NCI-H2227 treated with DMSO at 0.1 percent for 48 hours (cell line): ENCODE measurements around the gene ASXL3.

Experiments used
- DNase-seq: peaks from one replicate; lab custom pipeline; 2025; lab: John Stamatoyannopoulos, UW

Gene ASXL3

DNA sequence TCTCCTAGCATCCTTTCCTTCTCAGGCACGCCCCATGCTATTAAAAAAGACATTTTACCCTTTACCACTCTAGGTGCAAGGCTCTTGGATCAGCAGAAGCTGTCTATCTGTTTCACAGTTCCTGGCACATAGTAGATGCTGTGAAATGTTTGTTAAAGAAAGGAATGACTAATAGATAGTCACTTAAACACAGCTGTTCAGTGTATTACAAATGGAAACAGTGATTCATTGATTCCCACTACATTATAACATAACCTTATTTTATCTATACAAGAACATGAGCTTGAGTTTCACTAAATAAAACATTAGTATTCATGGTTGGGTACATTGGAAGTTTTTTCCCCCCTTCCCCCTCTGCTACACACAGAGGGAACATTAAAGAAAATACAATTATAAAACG is 142.1 kb downstream of the ASXL3 start:
- no peak for DNase-seq

GRCh38 chr18:33729556-33729955 is 151.5 kb downstream of the ASXL3 start:
- no peak for DNase-seq

DNA sequence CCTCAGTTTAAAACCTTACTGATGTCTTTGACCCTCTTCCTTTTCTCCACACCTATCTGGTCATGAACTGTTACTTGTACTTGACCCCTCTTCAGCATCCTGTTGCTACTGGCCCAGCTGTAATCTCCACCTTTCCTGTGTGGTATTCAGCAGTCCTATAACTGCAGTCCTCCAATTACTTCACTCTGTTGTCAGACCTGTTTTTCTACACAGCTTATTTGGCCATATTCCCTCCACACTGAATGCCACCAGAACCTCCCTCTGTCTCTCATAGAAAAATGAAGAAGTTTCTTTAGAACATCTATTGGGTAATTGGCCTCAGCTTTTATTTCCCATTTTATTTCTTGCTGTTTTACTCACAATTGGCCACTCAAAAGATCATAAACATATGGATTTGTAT is 155.4 kb downstream of the ASXL3 start:
- no peak for DNase-seq

DNA sequence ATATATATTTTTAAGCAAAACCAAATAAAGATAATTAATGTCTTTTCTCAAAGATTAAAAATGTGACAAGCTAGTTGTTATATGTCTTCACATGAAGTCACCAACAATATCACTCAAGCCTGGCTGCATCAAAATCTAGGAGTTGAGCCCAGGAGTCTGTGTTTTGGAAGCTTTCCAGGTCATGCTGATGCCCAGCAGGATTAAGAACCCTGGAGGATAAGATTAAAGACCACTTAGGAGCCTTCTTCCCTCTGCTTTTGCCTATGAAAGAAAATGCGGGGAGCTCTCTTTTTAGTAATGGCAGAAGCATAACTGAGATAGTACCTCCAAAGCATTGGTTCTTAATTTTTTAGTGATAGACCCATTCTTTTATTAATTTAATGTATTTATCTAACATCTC is 157.4 kb downstream of the ASXL3 start:
- DNase-seq, result no peak

GRCh38 chr18:33741760-33742159 is 163.7 kb downstream of the ASXL3 start:
- DNase-seq, result no peak

DNA sequence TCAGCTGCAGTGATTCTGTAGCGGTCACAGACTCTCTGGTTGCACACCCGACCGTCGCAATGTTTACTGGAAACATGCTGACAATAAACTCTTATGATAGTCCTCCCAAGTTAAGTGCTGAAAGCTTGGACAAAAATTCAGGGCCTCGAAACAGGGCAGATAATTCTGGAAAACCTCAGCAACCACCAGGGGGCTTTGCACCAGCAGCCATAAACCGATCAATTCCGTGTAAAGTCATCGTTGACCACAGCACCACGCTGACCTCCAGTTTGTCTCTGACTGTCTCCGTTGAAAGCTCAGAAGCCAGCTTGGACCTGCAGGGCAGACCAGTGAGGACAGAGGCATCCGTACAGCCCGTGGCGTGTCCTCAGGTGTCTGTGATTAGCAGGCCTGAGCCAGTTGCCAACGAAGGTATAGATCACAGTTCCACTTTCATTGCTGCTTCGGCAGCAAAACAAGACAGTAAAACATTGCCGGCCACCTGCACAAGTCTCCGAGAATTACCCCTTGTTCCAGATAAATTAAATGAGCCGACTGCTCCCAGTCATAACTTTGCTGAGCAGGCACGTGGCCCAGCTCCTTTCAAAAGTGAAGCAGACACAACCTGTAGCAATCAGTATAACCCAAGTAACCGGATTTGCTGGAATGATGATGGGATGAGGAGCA is 166.1 kb downstream of the ASXL3 start:
- DNase-seq, result no peak

GRCh38 chr18:33745151-33745795 is 167.3 kb downstream of the ASXL3 start:
- no peak for DNase-seq

GRCh38 chr18:33745871-33746545 is 168.0 kb downstream of the ASXL3 start:
- peak; percentile 80 for DNase-seq

- DNase-seq, result no peak
Observed at GRCh38 chr18:33749834-33750233, 171.8 kb downstream of the ASXL3 start.

GRCh38 chr18:33750366-33750765 is 172.3 kb downstream of the ASXL3 start:
- DNase-seq, result no peak

- peak; percentile 17 for DNase-seq
Observed at GRCh38 chr18:33751613-33752221, 173.7 kb downstream of the ASXL3 start.

DNA sequence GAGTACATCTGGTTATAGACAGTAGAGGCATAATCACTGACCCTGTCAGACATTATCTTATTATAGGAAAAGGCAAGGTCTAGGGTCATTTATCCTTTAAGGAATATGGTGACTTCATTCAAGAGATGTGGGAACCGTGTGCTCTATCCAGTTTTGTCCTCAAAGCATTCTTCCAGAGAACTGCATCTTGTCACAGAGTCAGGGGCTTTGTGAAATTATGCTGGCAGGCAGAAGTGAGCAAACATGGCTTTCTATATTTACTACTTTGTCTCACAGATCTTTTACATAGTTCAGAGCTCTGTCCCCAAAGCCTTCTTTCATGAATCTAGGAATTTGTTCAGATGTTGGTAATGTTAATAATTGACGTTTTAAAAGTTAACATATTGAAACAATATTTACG is 177.4 kb downstream of the ASXL3 start:
- DNase-seq, result no peak

- no peak for DNase-seq
Observed at GRCh38 chr18:33755931-33756560, 178.0 kb downstream of the ASXL3 start.

GRCh38 chr18:33757037-33757436 is 179.0 kb downstream of the ASXL3 start:
- no peak for DNase-seq

DNA sequence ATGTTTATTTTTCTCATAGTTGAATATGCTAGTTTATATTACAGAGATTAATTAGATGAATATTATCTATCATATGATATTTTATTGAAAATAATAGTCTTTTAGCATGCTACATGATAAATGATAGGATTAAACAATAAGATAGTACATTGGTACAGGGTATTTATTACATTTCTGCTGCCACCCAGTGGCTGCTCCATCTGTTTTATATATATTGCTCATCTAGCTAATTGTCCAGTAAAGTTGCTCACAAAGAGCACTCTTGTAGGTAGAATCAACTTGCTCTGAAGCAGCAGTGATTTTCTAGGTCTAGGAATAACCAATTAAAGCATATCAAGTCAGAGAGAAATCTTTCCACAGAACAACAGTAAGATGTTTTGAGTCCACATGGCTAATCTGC is 183.3 kb downstream of the ASXL3 start:
- DNase-seq, result peak; percentile 10

DNA sequence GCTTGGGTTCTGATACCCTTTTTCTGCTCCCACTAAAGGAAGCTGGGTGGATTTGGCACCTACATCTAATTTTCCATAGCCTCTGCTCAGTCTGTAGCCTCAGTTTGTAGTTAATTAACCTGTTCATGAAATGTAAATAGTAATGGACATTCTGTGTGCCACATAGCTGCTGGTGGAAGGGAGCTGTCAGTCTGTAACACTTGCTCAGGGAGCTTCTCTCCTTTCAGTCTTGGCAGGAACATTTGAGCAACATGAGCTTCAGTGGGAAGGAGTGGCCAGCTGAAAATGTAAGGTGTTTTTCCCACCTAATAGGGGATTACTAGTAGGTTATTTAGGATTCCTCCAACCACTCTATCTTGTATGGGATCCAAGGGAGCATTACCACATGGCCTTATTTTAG is 203.4 kb downstream of the ASXL3 start:
- DNase-seq, result no peak
